Left hindlimb (tissue), 1 donor: ENCODE results near the gene C19orf73.

Source experiments
- DNase-seq: peaks from one replicate; pipeline ENCODE4 v3.0.0-alpha.2; 2018

The C19orf73 gene, protein sequence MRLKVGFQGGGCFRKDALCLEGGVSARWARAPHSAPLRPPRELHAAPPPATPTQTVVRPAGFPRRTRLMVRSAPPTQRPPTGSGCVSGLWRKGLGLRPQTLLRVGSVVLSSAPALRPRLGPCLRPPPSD

GRCh38 chr19:49118565-49119410 is at the start of gene C19orf73:
TSS of gene C19orf73 (minus strand) at chr19:49119143. CDS start at chr19:49119022, 121 bp downstream.
- peak; percentile 95 for DNase-seq

- no peak for DNase-seq
Measured at GRCh38 chr19:49168421-49168820, 49.5 kb upstream of the C19orf73 start.

DNA sequence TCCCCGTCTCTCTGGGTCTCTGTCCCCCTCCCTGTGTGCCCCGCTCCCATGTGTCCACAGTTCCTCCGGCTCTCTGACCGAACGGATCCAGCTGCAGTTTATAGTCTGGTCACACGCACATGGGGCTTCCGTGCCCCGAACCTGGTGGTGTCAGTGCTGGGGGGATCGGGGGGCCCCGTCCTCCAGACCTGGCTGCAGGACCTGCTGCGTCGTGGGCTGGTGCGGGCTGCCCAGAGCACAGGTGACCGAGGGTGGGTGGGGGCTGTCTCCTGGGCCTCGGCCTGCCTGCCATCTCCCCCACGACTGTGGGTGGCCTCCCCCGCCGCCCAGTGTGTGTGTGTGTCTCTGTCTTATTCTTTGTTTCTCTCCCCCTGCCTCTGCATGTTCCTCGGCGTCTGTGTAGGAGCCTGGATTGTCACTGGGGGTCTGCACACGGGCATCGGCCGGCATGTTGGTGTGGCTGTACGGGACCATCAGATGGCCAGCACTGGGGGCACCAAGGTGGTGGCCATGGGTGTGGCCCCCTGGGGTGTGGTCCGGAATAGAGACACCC is 49.0 kb upstream of the C19orf73 start:
- DNase-seq = no peak

DNA sequence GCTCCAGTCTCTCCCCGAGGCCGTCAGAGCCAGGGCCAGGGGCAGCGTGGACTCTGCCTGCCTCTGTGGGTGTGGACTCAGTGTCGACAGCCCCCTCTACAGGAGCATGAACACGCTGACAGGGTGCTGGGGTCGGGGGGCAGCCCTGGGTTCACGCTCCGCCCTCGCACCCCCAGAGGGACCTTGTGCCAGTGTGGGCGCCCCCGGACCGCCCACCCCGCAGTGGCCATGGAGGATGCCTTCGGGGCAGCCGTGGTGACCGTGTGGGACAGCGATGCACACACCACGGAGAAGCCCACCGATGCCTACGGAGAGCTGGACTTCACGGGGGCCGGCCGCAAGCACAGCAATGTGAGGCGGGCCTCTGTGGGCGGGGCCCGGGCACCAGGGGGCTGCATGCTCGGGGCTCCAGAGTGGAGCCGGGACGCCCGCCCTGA is 46.9 kb upstream of the C19orf73 start:
- no peak for DNase-seq

- DNase-seq = no peak
Measured at GRCh38 chr19:49165111-49165750, 46.3 kb upstream of the C19orf73 start.

- no peak for DNase-seq
Measured at GRCh38 chr19:49161987-49162386, 43.0 kb upstream of the C19orf73 start.

DNA sequence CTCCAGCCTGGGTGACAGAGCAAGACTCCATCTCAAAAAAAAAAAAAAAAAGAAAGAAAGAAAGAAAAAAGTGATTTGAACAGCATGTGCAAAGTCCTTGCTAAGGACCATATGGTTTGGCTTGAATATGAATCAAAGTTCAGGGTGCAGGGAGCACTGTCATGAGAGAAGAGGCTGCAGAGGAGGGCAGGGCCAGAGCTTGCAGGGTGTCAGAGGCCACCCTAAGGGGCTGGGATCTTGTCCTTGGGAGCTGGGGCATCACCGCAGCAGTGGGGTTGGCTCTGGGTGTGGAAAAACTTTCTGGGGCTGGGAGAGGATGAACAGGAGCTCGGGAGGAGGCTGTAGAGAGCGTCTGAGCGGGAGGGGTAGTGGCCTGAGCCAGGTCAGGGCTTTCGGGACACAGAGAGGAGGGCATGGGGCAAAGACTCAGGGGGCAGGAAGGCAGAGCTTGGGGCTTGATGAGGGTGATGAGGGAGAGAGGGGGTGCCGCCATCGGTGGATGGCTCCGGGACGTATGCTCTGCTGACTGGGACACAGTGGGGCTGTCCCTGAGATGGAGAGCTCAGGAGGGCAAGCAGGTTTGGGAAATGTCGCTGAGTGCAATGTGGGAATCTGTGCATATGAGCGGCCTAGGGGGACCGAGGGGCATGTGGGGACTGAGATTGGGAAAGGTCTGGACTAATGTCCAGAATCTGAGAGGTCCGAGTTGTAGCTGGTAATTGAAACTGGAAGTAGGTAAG is 41.7 kb upstream of the C19orf73 start:
- DNase-seq = no peak

DNA sequence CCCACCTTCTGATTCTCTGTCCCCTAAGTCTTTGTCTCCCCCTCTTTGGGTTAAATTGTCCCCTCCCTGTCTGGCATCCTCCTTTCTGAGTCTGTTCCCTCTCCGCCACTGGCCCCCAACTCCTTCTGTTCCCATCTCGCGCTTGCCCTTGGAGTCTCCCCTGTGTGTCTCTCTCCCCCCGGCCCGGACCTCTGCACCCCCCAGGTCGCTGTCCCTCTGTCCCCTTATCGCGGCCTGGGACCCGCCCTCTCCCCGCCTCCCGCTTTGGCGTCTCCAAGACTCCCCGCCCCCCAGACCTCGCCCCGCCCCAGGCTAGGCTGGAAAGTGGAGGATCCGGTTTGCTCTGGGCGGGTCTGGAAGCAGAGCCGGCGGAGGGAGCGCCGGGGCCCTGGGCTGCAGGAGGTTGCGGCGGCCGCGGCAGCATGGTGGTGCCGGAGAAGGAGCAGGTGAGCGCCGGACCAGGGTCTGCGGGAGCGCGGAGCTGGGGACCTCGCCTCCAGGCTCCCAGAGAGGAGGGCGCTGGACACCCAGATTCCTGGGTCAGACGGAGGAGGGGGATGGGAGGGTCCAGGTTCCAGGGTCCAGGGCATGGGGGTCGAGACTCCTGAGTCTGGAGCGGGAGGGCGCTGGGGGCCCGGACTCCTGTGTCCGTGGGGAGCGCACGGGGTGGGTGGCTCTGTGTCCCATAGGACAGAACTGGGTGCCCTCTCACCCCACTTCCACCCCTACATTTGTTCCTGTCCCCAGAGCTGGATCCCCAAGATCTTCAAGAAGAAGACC is 38.7 kb upstream of the C19orf73 start, which contains the start of gene TRPM4:
TRPM4 (plus strand) TSS at position 348 of the 780 bp plus-strand sequence; CDS start at position 423, 75 bp downstream.
- peak; percentile 93 for DNase-seq

DNA sequence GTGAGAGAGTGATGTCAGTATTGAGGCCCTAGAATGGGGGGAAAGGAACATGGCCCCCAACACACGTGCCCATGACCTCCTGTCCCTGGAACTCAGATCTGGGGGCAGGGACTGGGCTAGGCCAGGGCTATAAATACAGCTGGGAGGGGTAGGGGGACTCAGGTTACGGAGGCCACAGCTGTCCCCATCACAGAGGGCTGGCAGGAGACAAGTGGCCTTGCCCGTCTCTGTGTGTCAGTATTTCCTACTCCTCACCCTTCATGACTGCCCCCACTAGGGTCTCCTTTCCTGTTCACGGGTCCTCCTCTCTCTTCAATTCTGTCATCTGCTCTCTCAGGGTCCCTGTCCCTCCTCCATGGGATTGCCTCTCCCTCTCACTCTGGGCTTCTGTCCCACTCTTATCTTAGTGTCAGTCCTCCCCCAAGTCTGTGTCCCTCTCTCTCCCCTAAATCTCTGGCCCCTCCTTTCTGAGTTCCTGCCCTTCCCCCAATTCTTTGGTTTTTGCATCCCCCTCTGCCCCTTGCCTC is 36.9 kb upstream of the C19orf73 start:
- peak; percentile 74 for DNase-seq

- DNase-seq = no peak
Measured at GRCh38 chr19:49155005-49155819, 36.3 kb upstream of the C19orf73 start, which contains the start of gene HRC. TSS of gene HRC (minus strand) at chr19:49155396. CDS start at chr19:49155237, 159 bp downstream.

DNA sequence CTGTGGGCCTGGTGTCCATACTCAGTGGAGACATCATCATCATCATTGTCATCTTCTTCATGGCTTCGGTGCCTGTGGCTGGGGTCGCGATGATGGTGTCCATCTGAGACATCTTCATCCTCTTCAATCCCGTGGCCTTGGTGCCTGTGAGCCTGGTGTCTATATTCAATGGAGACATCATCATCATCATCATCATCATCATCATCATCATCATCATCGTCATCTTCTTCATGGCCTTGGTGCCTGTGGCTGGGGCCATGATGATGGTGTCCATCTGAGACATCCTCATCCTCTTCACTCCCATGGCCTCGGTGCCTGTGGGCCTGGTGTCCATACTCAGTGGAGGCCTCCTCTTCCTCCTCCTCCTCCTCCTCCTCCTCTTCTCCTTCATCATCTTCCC is 35.3 kb upstream of the C19orf73 start:
- no peak for DNase-seq

GRCh38 chr19:49153167-49153809 is 34.3 kb upstream of the C19orf73 start:
- DNase-seq = no peak

DNA sequence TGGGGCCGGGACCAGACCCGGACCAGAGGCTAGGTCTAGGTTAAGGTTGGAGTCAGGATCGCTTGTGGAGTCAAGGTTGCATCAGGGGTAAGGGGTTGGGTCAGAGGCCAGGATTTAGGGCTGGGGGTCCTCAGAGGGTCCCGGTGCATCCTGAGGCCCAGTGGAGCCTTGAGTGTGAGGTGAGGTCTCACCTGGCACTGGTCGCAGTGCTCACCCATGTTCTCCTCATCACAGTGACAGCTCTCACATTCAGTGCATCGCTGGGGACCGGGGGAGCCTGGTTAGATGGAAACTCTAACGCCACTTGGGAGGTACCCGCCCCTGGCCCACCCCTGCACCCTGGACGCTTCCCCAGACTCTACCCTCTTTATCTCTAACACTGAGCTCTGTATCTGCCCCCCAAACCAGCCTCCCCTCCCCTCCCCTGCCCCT is 33.2 kb upstream of the C19orf73 start:
- peak; percentile 4 for DNase-seq

DNA sequence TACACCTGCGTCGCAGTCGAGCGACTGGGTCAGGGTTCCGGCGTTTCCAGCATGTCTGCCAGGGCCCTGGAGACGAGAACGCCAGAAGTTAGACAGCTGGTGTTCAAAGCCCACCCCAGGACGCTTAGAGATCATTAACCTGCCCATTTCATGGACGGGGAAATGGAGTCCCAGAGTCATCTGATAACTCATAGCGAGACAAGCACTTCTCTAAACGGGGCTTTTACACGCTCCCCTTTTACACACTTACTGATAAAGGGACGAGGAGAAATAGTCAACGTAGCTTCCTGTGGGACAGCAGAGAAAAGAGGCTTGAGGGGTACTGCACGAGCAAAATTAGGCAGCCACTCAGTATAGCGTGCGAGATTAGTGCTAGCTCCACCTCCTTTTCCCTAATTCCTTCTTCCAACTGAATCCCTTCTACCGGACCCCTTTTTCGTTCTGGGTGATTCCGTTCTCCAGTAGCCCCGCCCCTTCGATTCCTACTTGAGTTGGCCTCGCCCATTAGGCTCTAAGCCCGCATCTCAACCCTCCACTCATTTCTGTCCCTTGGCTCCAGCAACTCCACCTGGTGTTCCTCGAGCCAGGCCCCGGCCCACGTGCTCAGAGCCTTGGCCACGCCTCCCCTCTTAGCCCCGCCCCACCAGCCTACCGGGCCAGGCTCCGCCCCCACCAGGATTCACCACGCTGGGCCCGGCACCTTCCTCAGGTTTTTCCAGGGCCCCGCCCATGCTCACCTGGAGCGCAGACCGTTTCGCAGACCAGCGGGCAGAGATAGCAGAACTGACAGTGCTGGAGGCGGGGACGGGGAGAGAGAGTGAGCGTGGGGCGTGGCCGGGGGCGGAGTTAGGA is 32.5 kb upstream of the C19orf73 start:
- peak; percentile 75 for DNase-seq

GRCh38 chr19:49150944-49151243 is 32.0 kb upstream of the C19orf73 start:
- peak; percentile 36 for DNase-seq

DNA sequence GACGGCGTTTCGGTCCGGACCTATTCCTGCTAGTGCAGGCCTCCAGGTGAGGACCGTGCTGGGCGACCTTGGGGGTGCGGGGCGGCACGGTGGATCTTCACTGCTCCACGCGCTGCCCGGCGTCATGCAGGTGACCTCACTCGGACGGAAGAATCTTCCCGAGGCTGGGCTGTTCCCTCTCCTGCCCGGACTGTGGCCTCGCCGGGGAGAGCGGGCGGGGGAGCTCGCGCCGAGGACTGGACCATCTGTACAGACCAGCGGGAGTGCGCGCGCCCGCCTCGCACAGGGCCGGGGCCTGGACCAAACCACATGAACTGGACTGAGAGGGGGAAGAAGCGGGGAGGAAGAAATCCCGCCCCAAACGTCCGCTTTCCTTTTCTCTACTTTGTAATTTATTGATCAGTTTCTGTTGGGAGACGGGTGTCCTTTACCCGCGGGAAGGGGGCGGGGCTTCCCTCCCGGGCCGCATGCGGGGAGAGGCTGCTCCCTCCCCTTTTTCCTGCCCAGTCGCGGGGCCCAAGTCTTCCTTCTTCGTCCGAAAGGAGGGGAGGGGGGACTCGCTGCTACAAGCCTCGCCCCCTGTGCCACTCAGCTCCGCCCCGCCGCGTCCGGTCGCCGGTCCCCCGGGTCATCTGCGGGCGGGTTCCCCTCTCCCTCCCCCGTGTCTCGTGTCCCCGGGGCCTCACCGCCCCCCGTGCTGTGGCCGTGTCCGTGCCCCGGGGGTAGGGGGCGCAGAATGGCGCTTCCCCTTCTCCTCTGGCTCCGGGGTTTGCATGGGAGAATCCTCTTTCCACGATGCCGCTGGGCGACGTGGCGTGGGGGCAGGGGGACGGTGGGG is 31.4 kb upstream of the C19orf73 start:
- DNase-seq = peak; percentile 94

- DNase-seq = peak; percentile 90
Measured at GRCh38 chr19:49149652-49150105, 30.7 kb upstream of the C19orf73 start.
